Ascending aorta (tissue), 2 donors: ENCODE measurements around the gene NAPEPLD. TPM values are rescaled to one million over a fixed set of nuclear protein-coding genes. Genes with fewer than 3 reads are reported as not detected.
A peak's percentile ranks its signal among the peaks of the same experiment; 100 is the strongest.
"Not testable (repeated sequence)": the region's sequence is repeated elsewhere in the genome, so short reads cannot be mapped to it uniquely, and the experiment has no call there.

Source experiments
- DNase-seq, 2 donors: peaks; one replicate each; pipeline ENCODE4 v3.0.0-alpha.2; 2019; ENCODE audit warnings: low spot score in 2 of 2
- H3K27ac ChIP-seq, 2 donors: fragments of 200-600 bp; sonication (generic); one replicate each; pipeline ENCODE4 v1.5.1; 2016 to 2017; ENCODE audit warnings: mild to moderate bottlenecking in 1 of 2
- H3K27me3 ChIP-seq: fragments of 200-600 bp; sonication (generic); one replicate; pipeline ENCODE4 v1.5.1; 2017
- H3K36me3 ChIP-seq, 2 donors: fragments of 200-600 bp; sonication (generic); one replicate each; pipeline ENCODE4 v1.5.1; 2016
- H3K4me1 ChIP-seq, 2 donors: fragments of 200-600 bp; sonication (generic); one replicate each; pipeline ENCODE4 v1.5.1; 2016 to 2017; ENCODE audit warnings: mild to moderate bottlenecking in 1 of 2
- H3K4me3 ChIP-seq, 2 donors: fragments of 200-600 bp; sonication (generic); one replicate each; pipeline ENCODE4 v1.5.1; 2016 to 2017; ENCODE audit warnings: mild to moderate bottlenecking in 1 of 2
- H3K9me3 ChIP-seq, 2 donors: fragments of 200-600 bp; sonication (generic); one replicate each; pipeline ENCODE4 v1.5.1; 2016
- CTCF ChIP-seq, 3 experiments: fragments of 200-600 bp in 2 of 3; fragments of 450-650 bp in 1 of 3; sonication (generic) in 2 of 3; IDR thresholded peaks; one replicate each; pipeline ENCODE4 v1.5.1; 2016 to 2019; ENCODE audit warnings: antibody characterized with exemption in 3 of 3, mild to moderate bottlenecking in 1 of 3, moderate library complexity in 1 of 3
- intact Hi-C: fragments of 100-400 bp; cut with DNase I; formaldehyde crosslinking; loops from one replicate; pipeline ENCODE4 v1.15.1; 2023
- total RNA-seq: library from RNA; depleted of rRNA; stranded (reverse); fragments of >200 nt; gene quantifications from one replicate; pipeline ENCODE4 v1.1.0, GENCODE V29; 2016

NAPEPLD gene
- total RNA-seq, 1 donor from 2014 or later = 19.4 TPM

- H3K9me3 ChIP-seq = no peaks in the 10 kb centered on the region
- H3K4me3 ChIP-seq = no peak overlapping the region
- no peak for TF ChIP-seq CTCF (IDR thresholded peaks at IDR 0.05)
- intact Hi-C loops = no loop called here
- DNase-seq = no peak
- no peaks in the 10 kb centered on the region for H3K4me1 ChIP-seq
- no peaks in the 10 kb centered on the region for H3K27me3 ChIP-seq
- no peaks in the 10 kb centered on the region for H3K36me3 ChIP-seq
- no peak overlapping the region for H3K27ac ChIP-seq
These were observed 5.1 kb upstream of the NAPEPLD start for GRCh38 chr7:103154042-103154441.

GRCh38 chr7:103152744-103153617 is 4.1 kb upstream of the NAPEPLD start:
- DNase-seq, H3K27me3 ChIP-seq, H3K4me1 ChIP-seq, intact Hi-C loops, H3K4me3 ChIP-seq, H3K9me3 ChIP-seq, H3K27ac ChIP-seq, H3K36me3 ChIP-seq: not testable (repeated sequence)

GRCh38 chr7:103151993-103152676 is 3.2 kb upstream of the NAPEPLD start:
- H3K4me3 ChIP-seq, H3K27ac ChIP-seq, H3K4me1 ChIP-seq, intact Hi-C loops, H3K27me3 ChIP-seq, H3K36me3 ChIP-seq, DNase-seq, H3K9me3 ChIP-seq: not testable (repeated sequence)

- H3K27ac ChIP-seq = no peak overlapping the region
- TF ChIP-seq CTCF (IDR thresholded peaks at IDR 0.05) = no peak
- H3K36me3 ChIP-seq = no peaks in the 10 kb centered on the region
- DNase-seq = no peak
- peaks cover 0 to 3% of the 10 kb centered on the region in 2 donors for H3K4me1 ChIP-seq
- no peaks in the 10 kb centered on the region for H3K27me3 ChIP-seq
- intact Hi-C loops = no loop called here
- no peak overlapping the region for H3K4me3 ChIP-seq
- no peaks in the 10 kb centered on the region for H3K9me3 ChIP-seq
These were observed 1.3 kb upstream of the NAPEPLD start for GRCh38 chr7:103150192-103150591.

- Histone ChIP-seq H3K36me3 (no peaks in the 10 kb centered on the region), H3K27me3 (no peaks in the 10 kb centered on the region), H3K4me1 (peaks cover 0 to 3% of the 10 kb centered on the region in 2 donors), H3K27ac (peak overlapping the region; percentile 94 to 95), H3K4me3 (peak overlapping the region; percentile 79 to 81), H3K9me3 (no peaks in the 10 kb centered on the region)
- DNase-seq = no peak
- intact Hi-C loops = loop anchor here (1.0 to 5.0 kb wide), 2 partner anchors 37 to 75 kb away; partner anchors contain the start of gene FBXL13
- no peak for TF ChIP-seq CTCF (IDR thresholded peaks at IDR 0.05)
These were observed 895 bp upstream of the NAPEPLD start for GRCh38 chr7:103149808-103150180.

- Histone ChIP-seq H3K27ac (peak overlapping the region; percentile 94 to 95), H3K36me3 (no peaks in the 10 kb centered on the region), H3K4me3 (peak overlapping the region; percentile 79 to 81), H3K9me3 (no peaks in the 10 kb centered on the region), H3K4me1 (peaks cover 0 to 3% of the 10 kb centered on the region in 2 donors), H3K27me3 (no peaks in the 10 kb centered on the region)
- DNase-seq = no peak
- intact Hi-C loops = loop anchor here (5.0 kb wide), 1 partner anchor 36 kb away; no protein-coding TSS in a partner anchor
- TF ChIP-seq CTCF (IDR thresholded peaks at IDR 0.05) = no peak
These were observed 537 bp downstream of the NAPEPLD start for GRCh38 chr7:103148131-103148993.

GRCh38 chr7:103144754-103145153 is 4.1 kb downstream of the NAPEPLD start:
- H3K36me3 ChIP-seq, H3K4me3 ChIP-seq, H3K27ac ChIP-seq, H3K4me1 ChIP-seq, H3K9me3 ChIP-seq, DNase-seq, H3K27me3 ChIP-seq: not testable (repeated sequence)
- intact Hi-C loops = loop anchor here (5.0 kb wide), 1 partner anchor 32 kb away; no protein-coding TSS in a partner anchor
